H9 (cell line): ENCODE results near the gene PCBP4. TPM values are rescaled to one million over a fixed set of nuclear protein-coding genes. Genes with fewer than 3 reads are reported as not detected.

ENCODE experiments used
- DNase-seq: peaks from one replicate; pipeline ENCODE4 v3.0.0-alpha.2; 2017
- H2AFZ ChIP-seq: one replicate; pipeline ENCODE4 v1.6.1; 2013; ENCODE audit warnings: mild to moderate bottlenecking, low read length, control low read depth, moderate library complexity
- H2AK5ac ChIP-seq: 2 replicates; pipeline ENCODE4 v1.6.1; 2013; ENCODE audit warnings: low read length, control low read depth, mixed read lengths; ENCODE audit not compliant: insufficient read length
- H2BK120ac ChIP-seq: one replicate; pipeline ENCODE4 v1.6.1; 2013; ENCODE audit warnings: low read depth, mild to moderate bottlenecking, low read length, control low read depth, inconsistent platforms; ENCODE audit not compliant: poor library complexity, severe bottlenecking
- H2BK12ac ChIP-seq: 2 replicates; pipeline ENCODE4 v1.6.1; 2013; ENCODE audit warnings: low read length, control low read depth, mixed read lengths, low read depth; ENCODE audit not compliant: insufficient read length
- H2BK15ac ChIP-seq: 2 replicates; pipeline ENCODE4 v1.6.1; 2013; ENCODE audit warnings: low read depth, low read length, control low read depth
- H2BK20ac ChIP-seq: one replicate; pipeline ENCODE4 v1.6.1; 2013; ENCODE audit warnings: low read depth, mild to moderate bottlenecking, low read length, control low read depth, inconsistent platforms; ENCODE audit not compliant: poor library complexity, severe bottlenecking
- H2BK5ac ChIP-seq: 2 replicates; pipeline ENCODE4 v1.6.1; 2013; ENCODE audit warnings: low read length, control low read depth, mixed read lengths; ENCODE audit not compliant: insufficient read length
- H3K14ac ChIP-seq: 2 replicates; pipeline ENCODE4 v1.6.1; 2013; ENCODE audit warnings: low read length, control low read depth; ENCODE audit not compliant: insufficient read depth
- H3K18ac ChIP-seq: 2 replicates; pipeline ENCODE4 v1.6.1; 2013; ENCODE audit warnings: low read depth, mild to moderate bottlenecking, mixed read lengths, low read length, control low read depth; ENCODE audit not compliant: insufficient read length
- H3K23ac ChIP-seq: 2 replicates; pipeline ENCODE4 v1.6.1; 2013; ENCODE audit warnings: low read length, control low read depth, mixed read lengths, low read depth; ENCODE audit not compliant: insufficient read length
- H3K23me2 ChIP-seq: 2 replicates; pipeline ENCODE4 v1.6.1; 2013; ENCODE audit warnings: low read depth, mild to moderate bottlenecking, mixed read lengths, low read length, control low read depth; ENCODE audit not compliant: insufficient read length, poor library complexity, severe bottlenecking
- H3K27ac ChIP-seq: 2 replicates; pipeline ENCODE4 v1.5.1; 2013; ENCODE audit warnings: low read length, control low read depth, mixed read lengths, low read depth; ENCODE audit not compliant: insufficient read length
- H3K27me3 ChIP-seq: 2 replicates; pipeline ENCODE4 v1.6.1; 2013; ENCODE audit warnings: low read length, control low read depth, inconsistent platforms; ENCODE audit not compliant: insufficient read depth
- H3K4ac ChIP-seq: 2 replicates; pipeline ENCODE4 v1.6.1; 2013; ENCODE audit warnings: low read depth, mild to moderate bottlenecking, control low read depth, inconsistent platforms, low read length, moderate library complexity
- H3K4me1 ChIP-seq: 2 replicates; pipeline ENCODE4 v1.6.1; 2013; ENCODE audit warnings: low read length, control low read depth, inconsistent platforms; ENCODE audit not compliant: insufficient read depth
- H3K4me2 ChIP-seq: 2 replicates; pipeline ENCODE4 v1.6.1; 2013; ENCODE audit warnings: low read length, control low read depth, mixed read lengths; ENCODE audit not compliant: insufficient read length, insufficient read depth
- H3K56ac ChIP-seq: 2 replicates; pipeline ENCODE4 v1.6.1; 2013; ENCODE audit warnings: low read depth, mild to moderate bottlenecking, mixed read lengths, low read length, control low read depth; ENCODE audit not compliant: insufficient read length
- H3K79me1 ChIP-seq: 2 replicates; pipeline ENCODE4 v1.6.1; 2013; ENCODE audit warnings: low read depth, mild to moderate bottlenecking, moderate library complexity, low read length, control low read depth, inconsistent platforms; ENCODE audit not compliant: insufficient read depth, poor library complexity, severe bottlenecking
- H3K79me2 ChIP-seq: 2 replicates; pipeline ENCODE4 v1.6.1; 2013; ENCODE audit warnings: low read length, control low read depth, inconsistent platforms; ENCODE audit not compliant: insufficient read depth
- H3K9ac ChIP-seq: 2 replicates; pipeline ENCODE4 v1.6.1; 2013; ENCODE audit warnings: low read length, control low read depth, mixed read lengths; ENCODE audit not compliant: insufficient read length; ENCODE audit errors: extremely low read depth
- H3K9me3 ChIP-seq: one replicate; pipeline ENCODE4 v1.6.1; 2013; ENCODE audit warnings: low read depth, low read length, inconsistent platforms; ENCODE audit not compliant: control insufficient read depth
- H3T11ph ChIP-seq: one replicate; pipeline ENCODE4 v1.6.1; 2013; ENCODE audit warnings: mild to moderate bottlenecking, low read length, control low read depth, inconsistent platforms
- H4K20me1 ChIP-seq: one replicate; pipeline ENCODE4 v1.6.1; 2013; ENCODE audit not compliant: control insufficient read depth, insufficient read length, insufficient read depth
- H4K5ac ChIP-seq: 2 replicates; pipeline ENCODE4 v1.6.1; 2013; ENCODE audit warnings: low read depth, mild to moderate bottlenecking, mixed read lengths, low read length, control low read depth; ENCODE audit not compliant: insufficient read length
- H4K8ac ChIP-seq: replicated peaks from 2 replicates; pipeline ENCODE4 v1.6.1; 2013; ENCODE audit warnings: low read length, control low read depth, mixed read lengths, low read depth; ENCODE audit not compliant: insufficient read length
- H4K91ac ChIP-seq: 2 replicates; pipeline ENCODE4 v1.6.1; 2013; ENCODE audit warnings: low read depth, mild to moderate bottlenecking, moderate library complexity, mixed read lengths, low read length, control low read depth; ENCODE audit not compliant: insufficient read length
- H3K27ac Mint-ChIP-seq, 3 experiments: 2 replicates in 2 of 3; 3 replicates in 1 of 3; pipeline ENCODE4 v1.8.0; 2020 to 2021; ENCODE audit warnings: mixed read lengths in 3 of 3, mild to moderate bottlenecking in 1 of 3, moderate library complexity in 1 of 3
- H3K27me3 Mint-ChIP-seq: 2 replicates; pipeline ENCODE4 v1.8.0; 2021; ENCODE audit warnings: low read depth, mild to moderate bottlenecking, moderate library complexity, mixed read lengths
- H3K36me3 Mint-ChIP-seq, 3 experiments: 2 replicates in 2 of 3; 3 replicates in 1 of 3; pipeline ENCODE4 v1.8.0; 2020 to 2021; ENCODE audit warnings: low read depth in 3 of 3, mixed read lengths in 3 of 3; ENCODE audit not compliant: insufficient read depth in 1 of 3
- H3K4me1 Mint-ChIP-seq, 2 experiments: 2 replicates each; pipeline ENCODE4 v1.8.0; 2020; ENCODE audit warnings: mixed read lengths in 2 of 2
- H3K4me3 Mint-ChIP-seq, 2 experiments: 2 replicates in 1 of 2; 3 replicates in 1 of 2; pipeline ENCODE4 v1.8.0; 2020 to 2021; ENCODE audit warnings: mild to moderate bottlenecking in 2 of 2, mixed read lengths in 2 of 2, moderate library complexity in 1 of 2
- H3K9me3 Mint-ChIP-seq, 2 experiments: 2 replicates in 1 of 2; 3 replicates in 1 of 2; pipeline ENCODE4 v1.8.0; 2020; ENCODE audit warnings: mild to moderate bottlenecking in 2 of 2, mixed read lengths in 2 of 2, moderate library complexity in 1 of 2
- WGBS: extraction: QIAGEN DNeasy Blood & Tissue Kit; methylation state at CpG from one replicate; pipeline ENCODE4 v1.1.7; 2013; ENCODE audit warnings: missing lambda C conversion rate, low lambda C conversion rate, mixed read lengths; ENCODE audit not compliant: insufficient read length; ENCODE audit errors: extremely low coverage; 5-methylcytosine and 5-hydroxymethylcytosine counted together
- total RNA-seq: library from RNA; stranded (reverse); gene quantifications from 2 replicates; pipeline ENCODE4 v1.2.1, GENCODE V29; 2021
- TF ChIP-seq, protein P1 (sequence below): fragments of 200-600 bp; sonication (generic); conservative IDR thresholded peaks from 3 replicates; pipeline ENCODE4 v1.8.0; 2021; ENCODE audit warnings: antibody characterized with exemption, mild to moderate bottlenecking

The PCBP4 gene
- total RNA-seq, 1 experiment from 2014 or later = 24.6 TPM

GRCh38 chr3:51970606-51971300 is 3.5 kb upstream of the PCBP4 start:
- no peak overlapping the region for H4K5ac ChIP-seq
- WGBS = no CpG with 5 or more reads among the region's 6 CpGs
- H3K4me2 ChIP-seq = no peak overlapping the region
- H3K27me3 ChIP-seq = peaks cover 5% of the 10 kb centered on the region; the same call in 1 of the 2 replicates
- no peak overlapping the region for H4K8ac ChIP-seq
- H3K36me3 Mint-ChIP-seq = peaks cover 0 to 2% (median 0%) of the 10 kb centered on the region in 3 experiments; a peak in 3 of 7 replicates
- DNase-seq = no peak
- H2BK20ac ChIP-seq = no peak overlapping the region
- no peak overlapping the region for H2AFZ ChIP-seq
- no peak overlapping the region for H3K27ac ChIP-seq
- H3K4me1 Mint-ChIP-seq = peaks cover 36 to 59% of the 10 kb centered on the region in 2 experiments
- peaks cover 21% of the 10 kb centered on the region; the same call in 1 of the 2 replicates for H3K4me1 ChIP-seq
- H3K56ac ChIP-seq = no peak overlapping the region
- H3K18ac ChIP-seq = no peak overlapping the region
- H2BK15ac ChIP-seq = no peak overlapping the region
- TF ChIP-seq, protein P1, sequence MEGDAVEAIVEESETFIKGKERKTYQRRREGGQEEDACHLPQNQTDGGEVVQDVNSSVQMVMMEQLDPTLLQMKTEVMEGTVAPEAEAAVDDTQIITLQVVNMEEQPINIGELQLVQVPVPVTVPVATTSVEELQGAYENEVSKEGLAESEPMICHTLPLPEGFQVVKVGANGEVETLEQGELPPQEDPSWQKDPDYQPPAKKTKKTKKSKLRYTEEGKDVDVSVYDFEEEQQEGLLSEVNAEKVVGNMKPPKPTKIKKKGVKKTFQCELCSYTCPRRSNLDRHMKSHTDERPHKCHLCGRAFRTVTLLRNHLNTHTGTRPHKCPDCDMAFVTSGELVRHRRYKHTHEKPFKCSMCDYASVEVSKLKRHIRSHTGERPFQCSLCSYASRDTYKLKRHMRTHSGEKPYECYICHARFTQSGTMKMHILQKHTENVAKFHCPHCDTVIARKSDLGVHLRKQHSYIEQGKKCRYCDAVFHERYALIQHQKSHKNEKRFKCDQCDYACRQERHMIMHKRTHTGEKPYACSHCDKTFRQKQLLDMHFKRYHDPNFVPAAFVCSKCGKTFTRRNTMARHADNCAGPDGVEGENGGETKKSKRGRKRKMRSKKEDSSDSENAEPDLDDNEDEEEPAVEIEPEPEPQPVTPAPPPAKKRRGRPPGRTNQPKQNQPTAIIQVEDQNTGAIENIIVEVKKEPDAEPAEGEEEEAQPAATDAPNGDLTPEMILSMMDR = no peak
- H4K20me1 ChIP-seq = peaks cover 3% of the 10 kb centered on the region
- peaks cover 21% of the 10 kb centered on the region for H3K23me2 ChIP-seq
- no peak overlapping the region for H4K91ac ChIP-seq
- H3K4ac ChIP-seq = no peak overlapping the region
- no peaks in the 10 kb centered on the region for H3K9me3 ChIP-seq
- no peak overlapping the region for H2AK5ac ChIP-seq
- H3K23ac ChIP-seq = no peak overlapping the region
- H3K9ac ChIP-seq = no peak overlapping the region
- H2BK120ac ChIP-seq = no peak overlapping the region
- no peak overlapping the region for H3K14ac ChIP-seq
- no peak overlapping the region for H2BK12ac ChIP-seq
- no peak overlapping the region for H3K27ac Mint-ChIP-seq
- no peak overlapping the region for H2BK5ac ChIP-seq
- H3K9me3 Mint-ChIP-seq = no peaks in the 10 kb centered on the region
- H3K4me3 Mint-ChIP-seq = 0 out of 5 replicates have a peak overlapping the region, but pooled peaks of 1 of the 2 experiments have one; percentile 11
- H3K79me1 ChIP-seq = no peaks in the 10 kb centered on the region
- peaks cover 20% of the 10 kb centered on the region for H3K27me3 Mint-ChIP-seq
- no peaks in the 10 kb centered on the region for H3K79me2 ChIP-seq
- H3T11ph ChIP-seq = no peak overlapping the region
